GM12864 (cell line): Measurements from ENCODE around the gene CHSY1.

ENCODE experiments used
- DNase-seq: peaks from one replicate; pipeline ENCODE4 v3.0.0-alpha.2; 2011; ENCODE audit warnings: low read depth
- H3K4me3 ChIP-seq: 2 replicates; pipeline ENCODE4 v1.5.1; 2011; ENCODE audit warnings: mild to moderate bottlenecking, low read depth, low read length, control low read depth
- TF ChIP-seq, protein P1 (sequence below): IDR thresholded peaks from 2 replicates; pipeline ENCODE4 v1.5.1; 2011; ENCODE audit warnings: low read depth, mild to moderate bottlenecking, moderate library complexity, low read length, control low read depth, inconsistent platforms; ENCODE audit errors: missing control alignments

Gene CHSY1

DNA sequence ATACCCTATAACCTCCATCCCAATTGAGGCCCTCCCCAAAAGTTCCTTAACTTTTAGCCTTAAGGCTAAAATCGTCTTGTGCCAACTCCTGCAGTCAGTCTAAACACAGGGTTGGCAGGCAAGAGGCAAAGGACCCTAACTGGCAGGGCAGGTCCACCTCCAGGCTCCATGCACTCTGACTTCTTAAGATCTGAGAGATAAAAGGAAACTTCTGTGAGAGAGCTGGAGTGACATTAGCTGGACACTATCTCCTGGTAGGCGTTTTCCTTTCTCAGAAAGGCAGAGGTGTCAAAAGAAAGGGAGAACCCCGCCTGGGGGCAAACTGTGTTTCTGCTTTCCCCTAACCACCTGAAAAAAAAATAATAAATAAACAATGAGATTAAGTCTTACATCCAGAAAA lies 3.6 kb downstream of the CHSY1 start:
- no peak for DNase-seq
- TF ChIP-seq, protein P1, sequence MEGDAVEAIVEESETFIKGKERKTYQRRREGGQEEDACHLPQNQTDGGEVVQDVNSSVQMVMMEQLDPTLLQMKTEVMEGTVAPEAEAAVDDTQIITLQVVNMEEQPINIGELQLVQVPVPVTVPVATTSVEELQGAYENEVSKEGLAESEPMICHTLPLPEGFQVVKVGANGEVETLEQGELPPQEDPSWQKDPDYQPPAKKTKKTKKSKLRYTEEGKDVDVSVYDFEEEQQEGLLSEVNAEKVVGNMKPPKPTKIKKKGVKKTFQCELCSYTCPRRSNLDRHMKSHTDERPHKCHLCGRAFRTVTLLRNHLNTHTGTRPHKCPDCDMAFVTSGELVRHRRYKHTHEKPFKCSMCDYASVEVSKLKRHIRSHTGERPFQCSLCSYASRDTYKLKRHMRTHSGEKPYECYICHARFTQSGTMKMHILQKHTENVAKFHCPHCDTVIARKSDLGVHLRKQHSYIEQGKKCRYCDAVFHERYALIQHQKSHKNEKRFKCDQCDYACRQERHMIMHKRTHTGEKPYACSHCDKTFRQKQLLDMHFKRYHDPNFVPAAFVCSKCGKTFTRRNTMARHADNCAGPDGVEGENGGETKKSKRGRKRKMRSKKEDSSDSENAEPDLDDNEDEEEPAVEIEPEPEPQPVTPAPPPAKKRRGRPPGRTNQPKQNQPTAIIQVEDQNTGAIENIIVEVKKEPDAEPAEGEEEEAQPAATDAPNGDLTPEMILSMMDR, result no peak
- no peak overlapping the region for H3K4me3 ChIP-seq

DNA sequence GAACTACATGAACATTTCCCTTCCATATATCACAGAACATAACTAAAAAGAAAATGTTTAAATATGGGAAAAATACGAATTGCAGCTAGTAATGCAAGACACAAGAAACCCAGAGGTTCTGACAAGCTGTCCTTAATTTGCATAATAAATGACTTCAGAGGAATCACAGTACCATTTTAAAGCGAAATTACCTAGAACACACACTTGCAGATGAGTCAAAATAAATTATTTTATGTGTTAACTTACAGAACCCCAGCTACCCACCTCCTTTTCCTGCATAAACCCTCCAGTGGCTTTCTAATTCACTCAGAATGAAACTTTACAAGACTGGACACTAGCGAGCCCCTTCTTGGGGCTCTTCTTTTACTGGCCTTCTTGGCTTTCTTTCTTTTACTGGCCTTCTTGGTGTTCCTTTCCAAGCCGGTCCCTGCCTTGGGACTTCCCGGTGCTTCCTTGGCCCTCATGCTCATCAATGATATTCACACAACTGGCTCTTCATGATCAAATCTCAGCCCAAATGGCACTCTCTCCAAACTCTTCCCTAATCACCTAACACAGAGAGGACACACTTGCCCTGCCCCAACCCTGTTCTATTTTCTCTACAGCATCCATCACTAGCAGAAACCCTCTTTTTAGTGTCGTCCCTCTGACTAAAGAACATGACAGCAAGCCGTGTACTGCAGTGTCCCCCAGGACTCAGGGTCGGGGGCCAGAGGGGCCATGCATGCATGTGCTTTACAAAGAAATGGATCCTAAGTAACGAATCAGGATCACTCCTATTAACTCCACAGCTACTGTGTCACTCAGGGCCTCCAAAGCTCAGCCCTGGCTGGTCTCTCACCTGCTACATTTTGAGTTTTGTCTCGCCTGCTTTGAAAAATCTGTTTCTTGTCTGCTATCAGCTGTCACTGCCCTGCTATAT lies 4.8 kb downstream of the CHSY1 start:
- no peak for DNase-seq
- no peak overlapping the region; the same call in 1 of the 2 replicates for H3K4me3 ChIP-seq
- TF ChIP-seq, protein P1, result no peak

DNA sequence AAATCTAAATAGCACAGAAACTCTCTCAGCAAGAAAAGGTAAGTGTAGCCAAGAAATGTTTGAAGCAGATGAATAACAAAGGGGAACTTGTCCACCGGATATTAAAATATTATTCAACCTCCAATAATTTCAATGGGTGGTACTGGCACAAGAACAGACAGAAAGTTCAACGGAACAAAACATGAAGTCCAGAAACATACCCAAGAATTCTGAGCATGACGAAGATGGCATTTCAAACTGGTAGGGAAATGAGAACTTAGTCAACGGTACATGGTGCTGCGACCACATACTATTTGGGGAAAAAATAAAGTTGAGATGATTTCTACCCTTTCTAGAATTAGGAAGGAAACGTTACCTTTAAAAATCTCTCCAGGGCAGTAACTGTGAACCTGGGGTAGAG lies 5.5 kb downstream of the CHSY1 start:
- TF ChIP-seq, protein P1, result no peak
- no peak overlapping the region for H3K4me3 ChIP-seq
- no peak for DNase-seq

DNA sequence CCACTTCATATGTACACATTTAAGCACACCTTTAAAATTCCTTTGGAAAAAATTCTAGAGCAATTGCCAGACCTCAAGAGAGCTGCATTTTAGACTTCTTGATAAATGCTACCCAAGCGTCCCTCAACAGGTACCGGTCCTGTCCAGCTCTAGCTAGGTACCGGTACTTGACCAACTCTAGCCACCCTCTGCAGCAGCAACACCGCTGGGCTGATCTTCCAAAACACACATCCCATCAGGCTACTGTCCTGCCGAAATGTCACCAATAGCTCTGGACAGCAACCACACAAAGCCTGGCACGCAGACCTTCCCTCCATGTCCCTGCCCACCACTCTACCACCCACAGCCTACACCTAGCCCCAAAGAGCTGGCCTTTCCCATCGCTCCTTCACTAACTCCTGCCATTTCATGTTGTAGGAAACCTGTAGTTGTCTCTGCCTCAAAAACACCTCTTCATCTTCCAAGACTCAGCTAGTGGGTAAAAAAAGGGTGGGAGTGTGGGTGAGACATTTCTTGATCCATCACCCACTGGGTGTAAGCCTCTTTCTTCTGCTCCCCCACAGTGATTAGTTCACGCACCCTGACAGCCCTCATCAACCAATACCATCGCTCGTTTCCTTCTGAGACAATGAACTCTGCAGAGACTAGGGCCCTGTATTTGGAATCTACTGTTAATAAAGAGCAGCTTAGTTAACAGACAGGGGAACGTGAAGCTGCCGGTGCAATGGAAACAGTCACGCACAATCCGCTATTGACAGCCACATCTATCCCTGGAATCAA lies 6.8 kb downstream of the CHSY1 start:
- DNase-seq, result no peak
- TF ChIP-seq, protein P1, result no peak
- no peak overlapping the region for H3K4me3 ChIP-seq

DNA sequence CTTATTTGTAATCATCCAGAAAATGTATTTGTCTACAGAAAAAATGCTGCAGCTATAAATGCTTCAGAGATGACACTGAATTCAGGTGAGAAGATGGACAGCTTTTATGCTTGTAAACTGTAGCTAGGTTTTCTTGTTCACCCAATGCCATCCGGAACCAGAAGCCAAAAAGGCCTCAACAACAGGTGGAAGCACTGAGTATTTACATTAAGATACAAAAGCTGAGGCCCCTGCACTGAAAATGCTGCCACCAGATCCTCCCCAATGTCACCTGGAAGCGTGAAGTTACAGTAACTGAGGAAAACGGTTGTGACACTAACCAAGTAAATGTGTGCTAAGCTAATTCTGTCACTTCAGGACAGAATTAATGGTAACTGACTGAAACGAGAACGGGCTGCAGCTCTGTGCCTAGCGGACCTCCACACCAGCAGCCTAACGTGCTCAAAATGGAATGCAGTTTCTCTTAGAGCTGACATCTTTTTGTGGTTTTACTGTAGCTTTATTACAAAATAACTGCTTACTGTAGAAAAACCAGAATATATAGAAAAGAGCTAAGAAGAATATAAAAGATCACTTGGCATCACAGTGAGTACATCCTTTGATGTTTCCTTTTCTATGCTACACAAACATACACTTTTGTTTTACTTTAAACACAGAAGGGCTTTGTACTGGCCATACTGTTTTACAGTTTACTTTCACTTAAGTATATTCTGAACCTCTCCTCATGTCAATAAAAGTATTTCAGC lies 7.6 kb downstream of the CHSY1 start:
- no peak for DNase-seq
- H3K4me3 ChIP-seq, result no peak overlapping the region
- TF ChIP-seq, protein P1, result no peak

DNA sequence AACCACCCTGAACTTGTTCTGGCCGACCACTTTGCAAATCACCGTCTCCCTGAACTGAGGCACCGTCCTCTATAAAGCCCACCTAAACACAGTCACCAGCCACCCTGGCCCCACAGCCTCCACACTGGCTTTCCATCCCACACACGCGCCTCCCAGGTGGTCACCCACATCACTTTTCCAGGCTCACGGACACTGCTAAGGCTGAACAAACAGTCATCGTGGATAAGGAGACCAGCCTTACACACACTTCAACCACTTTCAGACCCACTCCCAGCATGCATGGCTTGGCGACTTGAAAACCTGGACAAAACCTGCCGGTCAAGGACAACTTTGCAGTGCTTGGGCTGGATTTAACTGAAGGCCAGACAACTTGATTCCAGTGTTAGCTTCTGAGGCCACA lies 8.4 kb downstream of the CHSY1 start:
- no peak for DNase-seq
- TF ChIP-seq, protein P1, result no peak
- H3K4me3 ChIP-seq, result no peak overlapping the region
